GM18907 (cell line): ENCODE results near the gene MB21D2.
A peak's percentile ranks its signal among the peaks of the same experiment; 100 is the strongest.
"Not testable (repeated sequence)": the region's sequence is repeated elsewhere in the genome, so short reads cannot be mapped to it uniquely, and the experiment has no call there.

ENCODE experiments used
- ATAC-seq: cut with Tn5 transposase; IDR thresholded peaks from one replicate; pipeline ENCODE4 v1.9.1; 2021; ENCODE audit warnings: mild to moderate bottlenecking, moderate library complexity; ENCODE audit not compliant: unreplicated experiment

The MB21D2 gene

GRCh38 chr3:192817053-192817452 lies 100.6 kb downstream of the MB21D2 start:
- ATAC-seq, result no peak

DNA sequence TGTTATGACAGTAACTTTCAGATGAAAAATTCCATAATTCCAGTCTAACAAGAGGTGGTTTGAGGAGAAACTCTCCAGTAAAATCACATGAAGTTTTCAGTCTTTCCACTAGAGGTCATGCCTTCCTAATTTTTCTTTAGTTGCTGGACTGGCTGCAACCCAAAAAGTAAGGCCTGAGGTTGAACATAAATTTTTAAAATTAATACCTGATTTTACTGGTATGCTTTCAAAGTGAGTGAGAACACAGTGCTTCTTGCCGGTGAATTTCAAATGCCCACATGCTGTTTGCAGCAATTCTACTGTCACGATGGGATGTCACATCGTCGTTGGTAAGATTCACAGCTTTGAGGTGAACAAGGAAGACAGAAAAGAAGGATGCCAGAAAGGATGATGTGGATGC lies 101.3 kb downstream of the MB21D2 start:
- peak; percentile 46 for ATAC-seq

- no peak for ATAC-seq
Measured at GRCh38 chr3:192812743-192813383, 104.8 kb downstream of the MB21D2 start.

DNA sequence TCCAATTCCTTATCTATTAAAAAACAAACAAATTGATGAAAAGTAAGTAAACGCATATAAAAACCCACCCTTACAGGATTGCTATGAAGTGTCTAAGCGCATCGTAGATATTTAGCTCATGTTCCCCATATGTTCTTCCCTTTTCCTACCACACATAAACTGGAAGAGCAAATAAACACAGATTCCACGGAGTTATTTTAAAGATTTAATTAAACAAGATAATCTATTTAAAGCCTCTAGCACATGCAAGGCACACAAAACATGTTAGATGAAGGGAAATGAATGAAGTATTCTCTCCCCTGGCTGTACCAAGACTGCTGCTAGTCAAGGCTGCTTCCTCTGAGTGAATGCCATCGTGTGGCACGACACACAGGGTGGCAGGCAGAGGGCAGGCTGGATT lies 111.9 kb downstream of the MB21D2 start:
- no peak for ATAC-seq

- ATAC-seq, result no peak
Measured at GRCh38 chr3:192804502-192804901, 113.2 kb downstream of the MB21D2 start.

DNA sequence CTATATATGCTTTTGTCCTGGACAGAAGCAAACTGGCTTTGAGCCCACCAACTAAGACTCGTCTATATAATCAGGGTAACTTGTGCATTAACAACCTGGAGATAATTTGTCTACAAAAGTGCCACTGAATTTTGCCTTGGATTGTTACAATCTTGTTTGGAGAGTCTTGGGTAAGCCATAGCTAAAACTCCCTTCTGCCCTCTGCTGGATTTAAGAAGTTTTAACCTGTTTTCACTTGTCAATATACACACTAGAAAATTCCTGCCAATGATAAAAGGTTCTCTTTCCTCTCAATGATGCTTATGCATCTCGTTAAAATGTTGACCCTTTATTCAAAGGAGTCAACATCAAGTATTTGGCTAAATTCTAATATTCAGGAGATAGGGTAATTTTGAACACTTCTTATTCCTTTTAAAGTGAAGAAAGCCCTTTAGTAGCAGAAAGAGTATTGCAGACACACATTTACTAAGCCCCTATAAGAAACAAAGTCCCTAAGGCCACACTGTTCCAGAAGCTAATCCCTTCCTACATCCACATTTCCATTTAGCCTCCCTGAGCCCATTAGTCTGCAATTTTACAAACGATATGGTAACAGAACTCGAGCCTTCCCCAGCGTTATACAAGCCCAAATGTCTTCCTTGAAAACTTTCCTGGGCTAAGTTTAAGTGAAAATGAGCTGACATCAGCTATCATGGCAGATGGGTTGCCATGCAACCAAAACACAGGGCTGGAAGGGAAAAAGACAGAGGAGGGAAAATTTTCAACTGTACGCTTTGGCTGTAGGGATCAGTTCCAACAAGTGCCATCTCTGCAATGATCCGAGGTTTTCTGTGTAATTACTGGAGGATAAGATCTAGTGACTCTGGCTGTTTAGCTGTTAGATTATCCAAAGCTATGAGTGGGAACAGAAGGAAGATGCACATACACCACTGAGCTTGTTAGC lies 114.4 kb downstream of the MB21D2 start:
- ATAC-seq, result peak; percentile 55

- no peak for ATAC-seq
Measured at GRCh38 chr3:192801985-192802384, 115.7 kb downstream of the MB21D2 start.

DNA sequence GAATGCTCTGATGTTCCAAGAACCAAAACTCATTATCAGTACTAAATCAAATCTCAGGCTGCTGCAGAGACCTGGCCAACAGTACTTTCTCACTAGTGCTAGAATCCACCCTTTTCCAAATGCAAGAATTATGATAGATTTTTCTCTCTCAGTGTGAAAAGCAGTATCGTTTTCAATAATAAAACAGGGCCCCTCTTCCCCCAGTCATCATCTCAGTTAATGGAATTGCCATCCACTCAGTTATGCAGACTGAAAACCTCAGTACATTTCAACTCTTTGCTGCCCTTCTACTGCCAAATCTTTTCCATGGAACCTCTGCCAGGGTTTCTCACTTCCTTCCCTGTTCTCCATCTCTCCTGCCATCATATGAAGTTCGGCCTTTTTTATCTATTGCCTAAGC lies 117.9 kb downstream of the MB21D2 start:
- ATAC-seq, result no peak

DNA sequence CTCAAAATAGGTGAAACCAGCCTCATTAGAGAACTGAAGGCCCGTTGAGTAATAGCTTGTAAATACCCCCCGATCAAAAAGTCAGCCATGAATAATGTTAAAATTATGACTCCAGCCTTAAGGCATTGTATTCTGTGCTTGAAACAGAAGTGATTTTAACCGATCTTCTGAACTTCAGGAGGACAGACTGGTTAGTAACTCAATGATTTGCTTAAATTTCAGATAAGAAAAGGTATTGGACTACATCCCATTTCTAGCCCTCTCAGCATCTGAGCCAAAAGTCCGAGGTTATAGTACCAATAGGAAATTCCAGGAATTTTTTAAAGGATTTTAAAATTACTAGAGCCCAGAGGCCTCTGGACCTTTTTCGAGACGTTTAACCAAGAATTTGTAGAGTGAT lies 122.6 kb downstream of the MB21D2 start:
- ATAC-seq, result no peak

DNA sequence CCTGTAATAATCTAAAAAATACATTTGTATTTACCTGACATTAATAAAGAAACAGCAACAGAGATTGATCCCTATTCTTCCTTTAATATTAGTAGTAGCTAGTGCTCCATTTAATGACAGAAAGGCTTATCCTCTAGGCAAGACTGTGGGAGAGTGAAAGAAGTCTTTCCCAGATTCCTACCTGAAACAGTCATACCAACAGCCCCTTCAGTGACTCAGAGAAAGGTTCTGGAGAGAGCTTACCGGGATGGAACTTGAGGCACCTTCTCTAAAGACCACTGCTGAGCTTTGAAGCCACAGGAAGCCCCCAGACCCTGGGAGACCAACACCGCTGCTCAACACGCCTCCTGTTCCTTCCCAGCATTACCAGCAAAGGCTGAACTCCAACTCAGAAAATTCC lies 123.4 kb downstream of the MB21D2 start:
- ATAC-seq, result no peak

DNA sequence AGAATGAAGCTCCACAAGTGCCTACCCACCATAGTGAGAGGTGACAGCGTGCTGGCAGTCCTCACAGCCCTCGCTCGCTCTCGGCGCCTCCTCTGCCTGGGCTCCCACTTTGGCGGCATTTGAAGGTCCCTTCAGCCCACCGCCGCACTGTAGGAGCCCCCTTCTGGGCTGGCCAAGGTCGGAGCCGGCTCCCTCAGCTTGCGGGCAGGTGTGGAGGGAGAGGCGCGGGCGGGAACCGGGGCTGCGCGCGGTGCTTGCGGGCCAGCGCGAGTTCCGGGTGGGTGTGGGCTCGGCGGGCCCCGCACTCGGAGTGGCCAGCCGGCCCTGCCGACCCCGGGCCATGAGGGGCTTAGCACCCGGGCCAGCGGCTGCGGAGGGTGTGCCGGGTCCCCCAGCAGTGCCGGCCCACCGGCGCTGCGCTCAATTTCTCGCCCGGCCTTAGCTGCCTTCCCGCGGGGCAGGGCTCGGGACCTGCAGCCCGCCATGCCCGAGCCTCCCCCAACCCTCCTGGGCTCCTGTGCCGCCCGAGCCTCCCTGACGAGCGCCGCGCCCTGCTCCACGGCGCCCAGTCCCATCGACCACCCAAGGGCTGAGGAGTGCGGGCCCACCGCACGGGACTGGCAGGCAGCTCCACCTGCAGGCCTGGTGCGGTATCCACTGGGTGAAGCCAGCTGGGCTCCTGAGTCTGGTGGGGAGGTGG lies 128.7 kb downstream of the MB21D2 start:
- ATAC-seq, result not testable (repeated sequence)

- ATAC-seq, result no peak
Measured at GRCh38 chr3:192778508-192778907, 139.1 kb downstream of the MB21D2 start.

DNA sequence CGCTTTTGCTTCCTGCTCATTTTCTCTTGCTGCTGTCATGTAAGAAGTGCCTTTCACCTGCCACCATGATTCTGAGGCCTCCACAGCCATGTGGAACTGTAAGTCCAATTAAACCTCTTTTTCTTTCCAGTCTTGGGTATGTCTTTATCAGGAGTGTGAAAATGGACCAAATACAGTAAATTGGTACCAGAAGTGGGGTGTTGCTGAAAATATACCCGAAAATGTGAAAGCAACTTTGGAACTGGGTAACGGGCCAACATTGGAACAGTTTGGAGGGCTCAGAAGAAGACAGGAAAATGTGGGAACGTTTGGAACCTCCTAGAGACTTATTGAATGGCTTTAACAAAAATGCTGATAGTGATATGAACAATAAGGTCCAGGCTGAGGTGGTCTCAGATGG lies 143.3 kb downstream of the MB21D2 start:
- ATAC-seq, result not testable (repeated sequence)

GRCh38 chr3:192772240-192772894 lies 145.3 kb downstream of the MB21D2 start:
- ATAC-seq, result no peak

DNA sequence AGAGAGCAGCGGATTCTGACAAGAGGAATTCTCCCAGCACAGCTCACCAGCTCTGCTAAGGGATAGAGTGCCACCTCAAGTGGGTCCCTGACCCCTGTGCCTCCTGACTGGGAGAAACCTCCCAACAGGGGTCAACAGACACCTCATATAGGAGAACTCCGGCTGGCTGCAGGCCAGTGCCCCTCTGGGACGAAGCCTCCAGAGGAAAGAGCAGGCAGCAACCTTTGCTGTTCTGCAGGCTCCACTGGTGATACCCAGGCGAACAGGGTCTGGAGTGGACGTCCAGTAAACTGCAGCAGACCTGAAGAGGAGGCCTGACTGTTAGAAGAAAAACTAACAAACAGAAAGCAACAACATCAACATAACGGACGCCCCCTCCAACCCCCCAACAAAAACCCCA lies 159.0 kb downstream of the MB21D2 start:
- ATAC-seq, result no peak

DNA sequence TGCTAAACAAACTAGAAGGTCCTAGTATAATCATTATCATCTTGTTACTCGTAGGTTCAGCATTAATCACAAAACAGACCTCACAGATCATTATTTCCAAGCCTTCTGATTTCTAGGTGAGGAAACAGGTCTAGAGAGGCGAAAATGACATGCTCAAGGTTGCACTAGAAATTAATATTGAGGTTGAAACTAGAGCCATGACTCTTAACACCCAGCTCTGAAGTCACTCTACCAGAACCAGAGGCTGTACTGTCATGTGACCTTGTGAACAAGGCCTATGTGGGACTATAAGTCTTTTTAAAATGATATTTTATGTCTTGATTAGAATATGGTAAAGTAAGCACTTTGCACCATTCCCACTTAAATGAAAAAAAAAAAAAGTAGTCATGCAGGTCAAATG lies 166.5 kb downstream of the MB21D2 start:
- no peak for ATAC-seq

DNA sequence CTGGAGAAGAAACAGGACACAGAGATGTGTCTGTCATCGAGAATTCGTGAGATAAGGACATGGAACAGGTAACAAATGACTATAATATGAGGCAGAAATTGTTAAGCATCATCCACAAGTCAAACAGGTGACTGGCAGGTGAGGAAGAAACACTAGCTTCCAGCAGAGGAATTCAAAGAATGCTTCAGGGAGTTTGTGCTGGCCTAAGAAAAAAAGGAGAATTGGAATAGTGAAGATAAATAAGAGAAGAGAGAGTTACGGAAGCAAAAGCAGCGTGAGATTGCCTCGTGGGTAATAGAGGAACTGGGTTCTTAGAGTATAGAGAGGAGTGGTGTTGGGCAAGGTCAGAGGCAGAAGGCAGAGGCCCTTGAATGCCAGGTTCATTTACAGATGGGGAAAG lies 167.5 kb downstream of the MB21D2 start:
- no peak for ATAC-seq

- no peak for ATAC-seq
Measured at GRCh38 chr3:192747746-192748145, 169.9 kb downstream of the MB21D2 start.

- no peak for ATAC-seq
Measured at GRCh38 chr3:192747145-192747544, 170.5 kb downstream of the MB21D2 start.
